Fibroblast of mammary gland (primary cell): ENCODE data around the gene RPS6KA4.

Experiments used
- DNase-seq: peaks from one replicate; pipeline ENCODE4 v3.0.0-alpha.2; 2010; ENCODE audit warnings: low read depth
- H3K4me3 ChIP-seq: 2 replicates; pipeline ENCODE4 v1.5.1; 2011; ENCODE audit warnings: low read depth, mild to moderate bottlenecking, low read length, moderate library complexity; ENCODE audit not compliant: control insufficient read depth
- TF ChIP-seq, protein P1 (sequence below): conservative IDR thresholded peaks from 2 replicates; pipeline ENCODE4 v1.5.1; 2011; ENCODE audit warnings: low read depth, low read length, inconsistent platforms; ENCODE audit not compliant: control insufficient read depth, insufficient read depth

RPS6KA4 gene

DNA sequence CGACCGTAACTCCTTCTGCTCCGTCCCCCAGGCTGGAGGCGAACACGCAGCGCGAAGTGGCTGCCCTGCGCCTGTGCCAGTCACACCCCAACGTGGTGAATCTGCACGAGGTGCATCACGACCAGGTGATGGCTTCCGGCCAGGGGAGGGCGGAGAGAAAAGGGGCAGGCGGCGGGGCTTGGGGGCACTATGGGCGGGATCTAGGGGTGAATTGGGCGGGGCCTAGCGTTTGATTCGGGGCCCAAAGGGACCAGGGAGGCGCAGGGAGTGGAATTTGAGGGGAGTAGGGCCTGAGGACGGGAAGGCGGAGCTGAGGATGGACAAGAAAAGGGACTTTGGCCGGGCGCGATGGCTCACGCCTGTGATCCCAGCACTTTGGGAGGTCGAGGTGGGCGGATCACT, 9.7 kb downstream of the RPS6KA4 start:
- TF ChIP-seq, protein P1, sequence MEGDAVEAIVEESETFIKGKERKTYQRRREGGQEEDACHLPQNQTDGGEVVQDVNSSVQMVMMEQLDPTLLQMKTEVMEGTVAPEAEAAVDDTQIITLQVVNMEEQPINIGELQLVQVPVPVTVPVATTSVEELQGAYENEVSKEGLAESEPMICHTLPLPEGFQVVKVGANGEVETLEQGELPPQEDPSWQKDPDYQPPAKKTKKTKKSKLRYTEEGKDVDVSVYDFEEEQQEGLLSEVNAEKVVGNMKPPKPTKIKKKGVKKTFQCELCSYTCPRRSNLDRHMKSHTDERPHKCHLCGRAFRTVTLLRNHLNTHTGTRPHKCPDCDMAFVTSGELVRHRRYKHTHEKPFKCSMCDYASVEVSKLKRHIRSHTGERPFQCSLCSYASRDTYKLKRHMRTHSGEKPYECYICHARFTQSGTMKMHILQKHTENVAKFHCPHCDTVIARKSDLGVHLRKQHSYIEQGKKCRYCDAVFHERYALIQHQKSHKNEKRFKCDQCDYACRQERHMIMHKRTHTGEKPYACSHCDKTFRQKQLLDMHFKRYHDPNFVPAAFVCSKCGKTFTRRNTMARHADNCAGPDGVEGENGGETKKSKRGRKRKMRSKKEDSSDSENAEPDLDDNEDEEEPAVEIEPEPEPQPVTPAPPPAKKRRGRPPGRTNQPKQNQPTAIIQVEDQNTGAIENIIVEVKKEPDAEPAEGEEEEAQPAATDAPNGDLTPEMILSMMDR = no peak
- H3K4me3 ChIP-seq = no peak overlapping the region
- DNase-seq = no peak

DNA sequence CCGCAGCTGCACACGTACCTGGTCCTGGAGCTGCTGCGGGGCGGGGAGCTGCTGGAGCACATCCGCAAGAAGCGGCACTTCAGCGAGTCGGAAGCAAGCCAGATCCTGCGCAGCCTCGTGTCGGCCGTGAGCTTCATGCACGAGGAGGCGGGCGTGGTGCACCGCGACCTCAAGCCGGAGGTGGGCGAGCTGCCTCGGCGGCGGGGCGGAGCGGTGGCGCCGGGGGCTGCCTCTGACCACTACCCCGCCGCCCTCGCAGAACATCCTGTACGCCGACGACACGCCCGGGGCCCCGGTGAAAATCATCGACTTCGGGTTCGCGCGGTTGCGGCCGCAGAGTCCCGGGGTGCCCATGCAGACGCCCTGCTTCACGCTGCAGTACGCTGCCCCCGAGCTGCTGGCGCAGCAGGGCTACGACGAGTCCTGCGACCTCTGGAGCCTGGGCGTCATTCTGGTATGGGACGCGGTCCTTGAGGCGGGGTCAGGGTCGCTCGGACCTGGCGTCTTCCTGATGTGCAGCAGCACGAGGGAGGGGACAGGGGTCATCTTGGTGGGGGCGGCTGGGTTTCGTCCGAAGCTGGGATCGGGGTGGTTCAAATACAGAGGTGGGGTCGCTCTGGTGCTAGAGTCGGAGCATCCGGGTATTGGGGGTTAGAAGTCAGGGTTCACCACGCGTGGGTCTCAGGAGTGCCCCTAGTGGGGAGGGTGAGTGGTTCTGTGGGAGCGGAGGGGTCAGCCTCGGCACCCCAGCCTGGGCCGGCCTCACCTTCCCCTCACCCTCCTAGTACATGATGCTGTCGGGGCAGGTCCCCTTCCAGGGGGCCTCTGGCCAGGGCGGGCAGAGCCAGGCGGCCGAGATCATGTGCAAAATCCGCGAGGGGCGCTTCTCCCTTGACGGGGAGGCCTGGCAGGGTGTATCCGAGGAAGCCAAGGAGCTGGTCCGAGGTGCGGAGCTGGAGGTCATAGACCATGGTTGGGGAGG, 10.8 kb downstream of the RPS6KA4 start:
- no peak for DNase-seq
- H3K4me3 ChIP-seq = no peak overlapping the region
- TF ChIP-seq, protein P1 = no peak

DNA sequence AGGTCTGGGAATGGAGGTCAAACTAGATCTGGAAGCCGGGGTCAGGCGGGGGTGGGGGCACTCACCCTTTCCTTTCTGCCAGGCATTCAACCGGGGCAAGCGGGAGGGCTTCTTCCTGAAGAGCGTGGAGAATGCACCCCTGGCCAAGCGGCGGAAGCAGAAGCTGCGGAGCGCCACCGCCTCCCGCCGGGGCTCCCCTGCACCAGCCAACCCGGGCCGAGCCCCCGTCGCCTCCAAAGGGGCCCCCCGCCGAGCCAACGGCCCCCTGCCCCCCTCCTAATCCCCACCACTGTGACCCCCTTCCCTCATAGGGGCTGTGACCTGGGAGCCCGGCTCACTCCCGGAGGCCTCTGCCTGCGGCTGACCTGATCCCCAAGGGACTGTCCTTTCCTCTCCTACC, 12.2 kb downstream of the RPS6KA4 start:
- no peak overlapping the region for H3K4me3 ChIP-seq
- no peak for DNase-seq
- TF ChIP-seq, protein P1 = no peak

DNA sequence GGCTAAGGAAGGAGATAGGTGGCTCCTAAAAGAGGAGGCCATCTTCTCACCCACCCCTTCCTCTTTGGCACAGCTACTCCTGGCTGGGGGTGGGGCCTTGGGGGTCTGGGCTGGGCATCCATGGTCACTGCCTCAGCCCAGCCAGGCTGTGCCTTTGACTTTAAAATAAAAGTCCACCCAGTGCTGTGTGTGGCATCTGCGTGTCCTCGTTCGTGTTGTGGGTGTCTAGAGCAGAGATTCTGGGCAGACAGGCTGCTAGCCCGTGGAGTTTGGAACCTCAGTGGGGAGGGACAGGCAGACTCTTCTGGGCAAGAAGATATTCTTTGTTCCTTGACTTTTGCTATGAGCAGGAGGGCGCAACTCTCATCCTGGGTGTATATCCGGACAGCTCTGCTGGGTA, 13.1 kb downstream of the RPS6KA4 start:
- no peak overlapping the region for H3K4me3 ChIP-seq
- TF ChIP-seq, protein P1 = no peak
- no peak for DNase-seq

DNA sequence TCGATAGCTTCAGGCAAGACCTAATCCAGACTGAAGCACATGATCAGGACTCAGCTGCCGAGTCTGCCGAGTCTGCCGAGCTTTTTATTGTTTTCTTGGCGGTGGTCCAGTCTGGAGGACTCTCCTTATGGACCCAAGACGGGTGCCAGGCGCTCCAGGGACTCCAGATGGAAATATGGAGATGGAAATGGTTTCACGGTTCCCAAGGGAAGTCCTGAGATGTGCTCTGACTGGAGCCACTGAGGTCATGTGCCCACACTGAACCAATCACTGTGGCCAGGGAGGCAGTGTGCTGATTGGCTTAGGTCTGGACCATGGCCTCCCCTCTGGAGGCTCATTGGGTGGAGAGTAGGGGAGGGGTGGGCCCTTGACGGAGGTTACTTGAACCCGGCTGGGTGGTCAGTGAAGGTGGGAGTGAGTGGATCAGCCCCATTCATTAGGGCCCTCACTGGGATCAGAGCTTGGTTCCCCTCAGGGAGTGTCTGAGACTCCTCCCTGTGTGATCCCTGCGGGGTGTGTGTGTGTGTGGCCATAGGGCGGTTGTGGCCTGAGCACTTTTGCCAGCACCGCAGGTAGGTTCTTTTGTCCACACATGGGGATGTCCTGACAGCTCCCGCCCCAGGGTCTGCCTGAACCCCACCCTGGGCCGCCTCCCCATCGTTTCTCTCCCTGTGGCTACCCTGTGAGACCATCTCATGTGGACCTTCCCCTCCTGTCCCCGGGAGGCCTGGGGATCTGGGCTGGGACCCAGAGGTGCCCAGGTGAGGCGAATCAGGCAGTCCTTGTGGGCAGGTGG, 14.0 kb downstream of the RPS6KA4 start:
- TF ChIP-seq, protein P1 = no peak
- peak; percentile 37 for DNase-seq
- no peak overlapping the region for H3K4me3 ChIP-seq

DNA sequence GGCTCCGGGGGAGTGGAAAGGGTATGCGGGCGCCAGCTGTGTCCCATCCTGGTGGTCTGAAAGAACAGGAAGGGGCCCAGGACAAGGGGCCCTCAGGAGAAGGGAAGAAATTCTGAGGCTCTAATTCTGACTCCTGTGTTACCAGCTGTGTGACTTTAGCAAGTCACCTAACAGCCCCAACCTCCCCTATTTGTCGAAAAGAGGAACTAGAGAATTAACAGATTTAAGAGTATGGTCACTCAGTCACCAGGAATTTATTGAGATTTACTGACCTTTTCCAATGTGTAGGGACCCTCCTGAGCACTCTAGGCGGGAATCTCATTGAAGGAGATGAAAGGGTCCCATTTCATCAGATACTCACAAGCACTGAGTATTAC, 14.6 kb downstream of the RPS6KA4 start:
- TF ChIP-seq, protein P1 = no peak
- no peak for DNase-seq
- H3K4me3 ChIP-seq = no peak overlapping the region
